HEK293 (cell line): ENCODE results near the gene ING5.

Source experiments
- CTCF ChIP-seq: fragments of 450-650 bp; formaldehyde crosslinking; IDR thresholded peaks from 2 replicates; pipeline ENCODE4 v1.5.1; 2016; ENCODE audit warnings: missing biosample characterization, missing genetic modification characterization
- PRDM10 ChIP-seq: fragments of 450-650 bp; formaldehyde crosslinking; IDR thresholded peaks from 2 replicates; pipeline ENCODE4 v1.5.1; 2016; ENCODE audit warnings: missing biosample characterization, missing genetic modification characterization
- SP2 ChIP-seq: fragments of 450-650 bp; formaldehyde crosslinking; IDR thresholded peaks from 2 replicates; pipeline ENCODE4 v1.5.1; 2016; ENCODE audit warnings: missing biosample characterization, missing genetic modification characterization
- ZBTB49 ChIP-seq: fragments of 450-650 bp; formaldehyde crosslinking; IDR thresholded peaks from 2 replicates; pipeline ENCODE4 v1.5.1; 2016; ENCODE audit warnings: missing biosample characterization, missing genetic modification characterization, low read depth
- ZNF138 ChIP-seq: fragments of 450-650 bp; formaldehyde crosslinking; IDR thresholded peaks from 2 replicates; pipeline ENCODE4 v1.5.1; 2016; ENCODE audit warnings: missing biosample characterization, missing genetic modification characterization, borderline replicate concordance
- ZNF324 ChIP-seq: fragments of 450-650 bp; formaldehyde crosslinking; IDR thresholded peaks from 2 replicates; pipeline ENCODE4 v1.5.1; 2016; ENCODE audit warnings: missing biosample characterization, missing genetic modification characterization
- ZNF518A ChIP-seq: fragments of 450-650 bp; formaldehyde crosslinking; conservative IDR thresholded peaks from 2 replicates; pipeline ENCODE4 v1.5.1; 2016; ENCODE audit warnings: low read depth, missing biosample characterization, missing genetic modification characterization
- ZNF549 ChIP-seq: fragments of 450-650 bp; IDR thresholded peaks from 2 replicates; pipeline ENCODE4 v1.5.1; 2018; ENCODE audit warnings: missing biosample characterization, missing genetic modification characterization, mild to moderate bottlenecking, inconsistent platforms, moderate library complexity
- ZNF704 ChIP-seq: fragments of 450-650 bp; formaldehyde crosslinking; IDR thresholded peaks from 2 replicates; pipeline ENCODE4 v1.5.1; 2016; ENCODE audit warnings: missing biosample characterization, missing genetic modification characterization
- ZNF747 ChIP-seq: fragments of 450-650 bp; formaldehyde crosslinking; IDR thresholded peaks from 2 replicates; pipeline ENCODE4 v1.5.1; 2016; ENCODE audit warnings: missing biosample characterization, missing genetic modification characterization

- no peak for TF ChIP-seq ZBTB49 (tag by site-specific recombination)
- TF ChIP-seq CTCF, result no peak
- TF ChIP-seq ZNF138 (tag by site-specific recombination), result no peak
- TF ChIP-seq ZNF324 (tag by site-specific recombination), result no peak
- TF ChIP-seq ZNF704 (tag by site-specific recombination), result no peak
- no peak for TF ChIP-seq ZNF747 (tag by site-specific recombination)
- no peak for TF ChIP-seq SP2
- TF ChIP-seq PRDM10, result no peak
- TF ChIP-seq ZNF518A, result no peak
- no peak for TF ChIP-seq ZNF549 (tag by site-specific recombination)
Measured at GRCh38 chr2:241744028-241744754, 42.4 kb downstream of the ING5 start.
